ENCODE data around the gene CCDC88C.

Gene CCDC88C

GRCh38 chr14:91234791-91235114 lies 182.9 kb downstream of the CCDC88C start:
- DNase-seq (ENCODE audit: low read depth): no peak
- no peak overlapping the region for H3K4me3 ChIP-seq (ENCODE audit: low read length)
- no peak for TF ChIP-seq CTCF (conservative IDR thresholded peaks at IDR 0.05; ENCODE audit: low read depth, low read length)

- no peak overlapping the region for H3K4me3 ChIP-seq (ENCODE audit: low read length)
- no peak for TF ChIP-seq CTCF (conservative IDR thresholded peaks at IDR 0.05; ENCODE audit: low read depth, low read length)
- DNase-seq (ENCODE audit: low read depth): no peak
Measured at GRCh38 chr14:91233936-91234790, 183.5 kb downstream of the CCDC88C start.

GRCh38 chr14:91232603-91233002 lies 185.0 kb downstream of the CCDC88C start:
- TF ChIP-seq CTCF (conservative IDR thresholded peaks at IDR 0.05; ENCODE audit: low read depth, low read length): no peak
- no peak overlapping the region for H3K4me3 ChIP-seq (ENCODE audit: low read length)
- no peak for DNase-seq (ENCODE audit: low read depth)

- H3K4me3 ChIP-seq (ENCODE audit: low read length): no peak overlapping the region
- no peak for TF ChIP-seq CTCF (conservative IDR thresholded peaks at IDR 0.05; ENCODE audit: low read depth, low read length)
- DNase-seq (ENCODE audit: low read depth): no peak
Measured at GRCh38 chr14:91232052-91232451, 185.6 kb downstream of the CCDC88C start.

GRCh38 chr14:91231446-91231845 lies 186.2 kb downstream of the CCDC88C start:
- no peak overlapping the region for H3K4me3 ChIP-seq (ENCODE audit: low read length)
- TF ChIP-seq CTCF (conservative IDR thresholded peaks at IDR 0.05; ENCODE audit: low read depth, low read length): no peak
- DNase-seq (ENCODE audit: low read depth): no peak

GRCh38 chr14:91230397-91231035 lies 187.1 kb downstream of the CCDC88C start:
- no peak for DNase-seq (ENCODE audit: low read depth)
- TF ChIP-seq CTCF (conservative IDR thresholded peaks at IDR 0.05; ENCODE audit: low read depth, low read length): no peak

GRCh38 chr14:91229743-91230200 lies 187.8 kb downstream of the CCDC88C start:
- no peak overlapping the region for H3K4me3 ChIP-seq (ENCODE audit: low read length)
- TF ChIP-seq CTCF (conservative IDR thresholded peaks at IDR 0.05; ENCODE audit: low read depth, low read length): no peak
- DNase-seq (ENCODE audit: low read depth): no peak

More at GRCh38 chr14:91230397-91231035, 187.1 kb downstream of the CCDC88C start:
- H3K4me3 ChIP-seq (ENCODE audit: low read length): no peak overlapping the region
